ENCODE data around the gene ARPC1B. TPM values are rescaled to one million over a fixed set of nuclear protein-coding genes. Genes with fewer than 3 reads are reported as not detected.
A peak's percentile ranks its signal among the peaks of the same experiment; 100 is the strongest.

The ARPC1B gene
- total and polyA plus RNA-seq, 2 experiments from 2014 or later = 101 to 132 TPM

- no peak for TF ChIP-seq ZNF462 (CRISPR knock-in tag; IDR thresholded peaks at IDR 0.05)
- no peak for TF ChIP-seq CREB1 (CRISPR knock-in tag; IDR thresholded peaks at IDR 0.05; ENCODE audit: low read depth)
- TF ChIP-seq STAT1 (IDR thresholded peaks at IDR 0.05; ENCODE audit: unreplicated experiment) = no peak
- TF ChIP-seq ZNF331 (CRISPR knock-in tag; IDR thresholded peaks at IDR 0.05; ENCODE audit: low read depth) = no peak
- TF ChIP-seq, protein P1, sequence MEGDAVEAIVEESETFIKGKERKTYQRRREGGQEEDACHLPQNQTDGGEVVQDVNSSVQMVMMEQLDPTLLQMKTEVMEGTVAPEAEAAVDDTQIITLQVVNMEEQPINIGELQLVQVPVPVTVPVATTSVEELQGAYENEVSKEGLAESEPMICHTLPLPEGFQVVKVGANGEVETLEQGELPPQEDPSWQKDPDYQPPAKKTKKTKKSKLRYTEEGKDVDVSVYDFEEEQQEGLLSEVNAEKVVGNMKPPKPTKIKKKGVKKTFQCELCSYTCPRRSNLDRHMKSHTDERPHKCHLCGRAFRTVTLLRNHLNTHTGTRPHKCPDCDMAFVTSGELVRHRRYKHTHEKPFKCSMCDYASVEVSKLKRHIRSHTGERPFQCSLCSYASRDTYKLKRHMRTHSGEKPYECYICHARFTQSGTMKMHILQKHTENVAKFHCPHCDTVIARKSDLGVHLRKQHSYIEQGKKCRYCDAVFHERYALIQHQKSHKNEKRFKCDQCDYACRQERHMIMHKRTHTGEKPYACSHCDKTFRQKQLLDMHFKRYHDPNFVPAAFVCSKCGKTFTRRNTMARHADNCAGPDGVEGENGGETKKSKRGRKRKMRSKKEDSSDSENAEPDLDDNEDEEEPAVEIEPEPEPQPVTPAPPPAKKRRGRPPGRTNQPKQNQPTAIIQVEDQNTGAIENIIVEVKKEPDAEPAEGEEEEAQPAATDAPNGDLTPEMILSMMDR (conservative IDR thresholded peaks at IDR 0.05; ENCODE audit: low read depth in 2 of 2) = no peak
- TF ChIP-seq, protein P2, sequence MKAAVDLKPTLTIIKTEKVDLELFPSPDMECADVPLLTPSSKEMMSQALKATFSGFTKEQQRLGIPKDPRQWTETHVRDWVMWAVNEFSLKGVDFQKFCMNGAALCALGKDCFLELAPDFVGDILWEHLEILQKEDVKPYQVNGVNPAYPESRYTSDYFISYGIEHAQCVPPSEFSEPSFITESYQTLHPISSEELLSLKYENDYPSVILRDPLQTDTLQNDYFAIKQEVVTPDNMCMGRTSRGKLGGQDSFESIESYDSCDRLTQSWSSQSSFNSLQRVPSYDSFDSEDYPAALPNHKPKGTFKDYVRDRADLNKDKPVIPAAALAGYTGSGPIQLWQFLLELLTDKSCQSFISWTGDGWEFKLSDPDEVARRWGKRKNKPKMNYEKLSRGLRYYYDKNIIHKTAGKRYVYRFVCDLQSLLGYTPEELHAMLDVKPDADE (IDR thresholded peaks at IDR 0.05) = no peak
Measured at GRCh38 chr7:99420986-99421385, 46.5 kb downstream of the ARPC1B start (continued).

- Histone ChIP-seq H3K4me3 (no peak overlapping the region), H3K4me1 (ENCODE audit: insufficient read depth) (peaks cover 8% of the 10 kb centered on the region), H4K20me1 (replicated peaks; ENCODE audit: insufficient read depth) (peaks cover 5% of the 10 kb centered on the region), H3K4me2 (no peak overlapping the region), H3K36me3 (ENCODE audit: insufficient read depth) (peaks cover 20% of the 10 kb centered on the region), H3F3A (replicated peaks; ENCODE audit: low read depth) (peaks cover 8% of the 10 kb centered on the region), H3K9me2 (ENCODE audit: insufficient read depth) (no peaks in the 10 kb centered on the region), H3K79me2 (replicated peaks; ENCODE audit: insufficient read depth) (no peaks in the 10 kb centered on the region; the same call in 1 of the 2 replicates), H3K27ac (ENCODE audit: low read depth) (peak overlapping the region; percentile 84; the same call in 1 of the 2 replicates), H2AFZ (no peak overlapping the region), H3K27me3 (ENCODE audit: insufficient read depth) (no peaks in the 10 kb centered on the region)
- peak overlapping the region; percentile 93 for H3K27ac Mint-ChIP-seq
- H3K36me3 Mint-ChIP-seq (ENCODE audit: low read depth) = peaks cover 85% of the 10 kb centered on the region
- ATAC-seq = no peak
- H3K9me3 Mint-ChIP-seq = peaks cover 2% of the 10 kb centered on the region; the same call in 1 of the 3 replicates
- peak; percentile 16 for DNase-seq (ENCODE audit: low spot score)
- H3K4me3 Mint-ChIP-seq = no peak overlapping the region
- H3K4me1 Mint-ChIP-seq = peaks cover 11% of the 10 kb centered on the region
- H3K27me3 Mint-ChIP-seq (ENCODE audit: insufficient read depth, low read depth, poor library complexity) = peaks cover 18% of the 10 kb centered on the region
- TF ChIP-seq JUNB (IDR thresholded peaks at IDR 0.05; ENCODE audit: unreplicated experiment) (no peak), ZNF462 (CRISPR knock-in tag; IDR thresholded peaks at IDR 0.05) (no peak)
Measured at GRCh38 chr7:99422186-99422585, 47.7 kb downstream of the ARPC1B start.

Measured in GM23338 (cell line).